ENCODE measurements around the gene GYPC.
"Not testable (repeated sequence)": the region's sequence is repeated elsewhere in the genome, so short reads cannot be mapped to it uniquely, and the experiment has no call there.

The GYPC gene

DNA sequence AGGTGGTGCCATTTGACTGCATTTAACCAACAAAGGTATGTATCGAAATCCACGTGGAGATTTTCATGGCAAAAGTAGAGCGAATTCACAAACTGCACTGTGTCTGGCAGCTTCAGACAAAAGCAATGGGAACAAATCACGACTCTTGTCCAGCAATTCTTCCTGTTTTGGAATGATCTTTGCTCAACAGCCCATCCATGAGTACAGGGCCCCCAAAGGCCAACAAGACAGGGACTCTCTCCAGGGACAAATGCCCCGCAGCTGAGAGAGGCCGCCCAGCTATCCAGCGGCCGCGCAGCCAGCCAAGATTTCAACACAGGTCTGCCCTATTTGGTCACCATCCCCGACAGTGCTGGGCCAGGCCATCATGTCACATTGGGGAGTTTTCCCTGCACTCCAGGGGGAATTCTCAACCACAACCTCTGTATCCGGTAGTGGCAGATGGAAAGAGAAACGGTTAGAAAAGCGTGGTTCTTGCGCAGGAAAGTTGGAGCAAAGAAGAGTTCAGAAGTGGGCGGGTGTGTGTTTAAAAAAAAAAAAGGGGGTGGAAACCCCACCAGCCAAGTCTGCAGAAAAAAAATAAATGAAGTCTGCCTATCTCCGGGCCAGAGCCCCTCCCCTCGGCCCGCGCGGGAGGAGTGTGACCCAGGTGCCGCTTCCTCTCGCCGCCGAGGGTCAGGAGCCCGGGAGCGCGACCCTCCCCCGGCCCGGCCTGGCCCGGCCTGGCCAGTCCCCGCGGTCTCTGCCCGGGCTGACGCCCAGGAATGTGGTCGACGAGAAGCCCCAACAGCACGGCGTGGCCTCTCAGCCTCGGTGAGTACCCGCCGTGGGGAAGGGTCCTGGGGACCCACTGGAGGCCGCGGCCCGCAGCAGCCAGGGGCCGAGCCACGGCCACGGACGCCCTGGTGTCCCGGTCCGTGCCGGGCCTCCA is at the start of gene GYPC:
TSS of gene GYPC (plus strand) at position 659 of the 931 bp plus-strand sequence. CDS start at position 765, 106 bp downstream.
- DNase-seq (ENCODE audit: low spot score) = peak; percentile 68

DNA sequence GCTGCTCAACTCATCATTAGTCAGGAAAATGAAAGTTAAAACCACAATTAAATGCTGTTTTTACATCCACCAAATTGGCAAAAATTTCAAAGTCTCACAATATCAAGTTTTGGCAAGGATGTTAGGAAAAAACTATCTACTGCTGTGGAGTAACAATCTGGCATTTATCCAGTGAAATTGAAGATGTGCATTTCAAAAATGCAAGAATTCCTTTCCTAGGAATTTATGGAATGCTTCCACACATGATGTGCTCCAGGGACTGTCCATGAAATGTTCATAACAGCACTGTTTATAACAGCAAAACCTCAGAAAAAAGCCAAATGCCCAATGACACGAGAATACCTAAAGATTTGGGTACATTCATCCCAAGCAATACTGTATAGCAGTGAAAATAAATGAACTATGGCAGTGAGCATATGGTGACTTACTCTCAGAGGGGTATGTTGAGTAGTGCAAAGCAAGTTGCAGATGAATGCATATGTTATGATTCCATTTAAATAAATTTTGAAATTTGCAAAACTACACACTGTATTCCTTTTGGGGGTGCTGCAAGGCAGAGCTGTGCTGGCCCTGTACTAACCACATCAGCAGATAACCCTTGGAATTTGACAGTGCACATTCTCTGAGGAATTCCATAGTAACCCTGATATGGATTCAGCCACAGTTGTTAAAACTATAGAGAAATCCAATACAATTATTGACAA is 41.3 kb upstream of the GYPC start:
- no peak for DNase-seq (ENCODE audit: low spot score)

DNA sequence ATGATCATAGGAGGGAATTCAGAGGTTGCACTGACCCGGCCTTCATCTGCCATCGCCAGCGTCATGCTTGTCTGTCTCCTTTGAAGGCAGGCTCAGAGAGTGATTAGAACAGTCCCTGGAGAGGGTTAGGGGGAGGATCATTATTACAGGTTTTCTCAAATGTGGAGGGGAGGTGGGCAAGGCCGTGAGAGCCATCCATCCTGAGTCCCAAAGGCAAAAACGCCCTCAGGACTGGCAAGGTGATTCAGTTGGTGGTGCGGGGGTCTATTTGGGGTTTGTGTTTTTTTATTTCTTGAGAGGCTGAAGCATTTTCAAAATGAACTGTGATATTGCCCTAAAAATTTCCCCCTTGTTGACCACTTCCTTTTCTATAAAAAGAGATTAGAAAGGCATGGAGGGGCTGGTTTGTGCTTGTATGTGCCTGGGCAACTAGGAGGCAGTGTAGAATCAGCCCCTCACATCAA is 39.3 kb upstream of the GYPC start:
- no peak for DNase-seq (ENCODE audit: low spot score)

- DNase-seq (ENCODE audit: low spot score) = no peak
These were observed 35.7 kb upstream of the GYPC start for GRCh38 chr2:126620302-126620701.

DNA sequence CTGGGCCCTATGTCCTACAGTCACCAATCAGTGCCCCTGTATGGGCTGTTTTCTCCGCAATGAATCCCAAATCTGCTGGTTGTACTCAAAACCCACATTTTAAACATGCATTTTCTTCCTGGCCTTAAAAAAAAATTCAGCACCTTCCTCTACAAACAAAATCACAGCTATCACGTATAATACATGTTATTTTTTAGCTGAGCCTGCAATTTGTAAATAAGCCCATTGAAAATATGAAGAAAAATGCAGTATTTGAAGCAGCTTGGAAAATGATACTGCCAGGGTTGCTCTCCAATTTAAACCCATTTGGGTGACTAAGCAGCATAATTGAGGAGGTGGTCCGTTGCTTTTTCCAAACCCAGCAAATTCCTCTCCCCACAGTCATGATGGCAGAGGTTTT is 33.0 kb upstream of the GYPC start:
- no peak for DNase-seq (ENCODE audit: low spot score)

- DNase-seq (ENCODE audit: low spot score) = no peak
These were observed 28.3 kb upstream of the GYPC start for GRCh38 chr2:126627643-126628042.

DNA sequence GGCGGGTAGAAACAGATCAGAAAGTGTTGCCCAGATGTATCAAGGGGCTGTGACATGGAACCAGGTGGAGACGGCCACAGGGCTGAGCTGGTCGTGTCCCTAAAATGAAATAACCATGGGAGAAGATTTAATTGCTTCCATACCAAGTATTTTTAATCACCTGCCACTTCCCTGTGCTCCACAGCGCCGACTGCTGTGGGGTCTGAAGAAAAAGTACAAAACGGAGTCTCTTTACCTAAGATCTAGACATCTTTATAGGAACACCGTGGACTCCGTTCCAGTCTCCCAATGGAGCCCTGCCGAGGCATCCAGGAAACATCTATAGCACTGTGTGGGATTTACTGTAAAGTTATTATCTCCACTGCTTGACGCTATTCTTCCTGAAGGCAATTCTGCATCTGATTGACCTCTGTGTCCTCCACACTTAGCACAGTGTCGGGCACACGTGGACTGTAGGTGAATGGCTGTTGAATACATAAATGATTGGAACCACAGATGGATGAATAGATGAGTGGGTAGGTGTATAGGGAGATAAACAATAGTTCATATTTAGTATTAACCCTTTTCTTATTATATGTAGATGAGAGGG is 21.6 kb upstream of the GYPC start:
- no peak for DNase-seq (ENCODE audit: low spot score)

GRCh38 chr2:126635281-126635680 is 20.7 kb upstream of the GYPC start:
- no peak for DNase-seq (ENCODE audit: low spot score)

DNA sequence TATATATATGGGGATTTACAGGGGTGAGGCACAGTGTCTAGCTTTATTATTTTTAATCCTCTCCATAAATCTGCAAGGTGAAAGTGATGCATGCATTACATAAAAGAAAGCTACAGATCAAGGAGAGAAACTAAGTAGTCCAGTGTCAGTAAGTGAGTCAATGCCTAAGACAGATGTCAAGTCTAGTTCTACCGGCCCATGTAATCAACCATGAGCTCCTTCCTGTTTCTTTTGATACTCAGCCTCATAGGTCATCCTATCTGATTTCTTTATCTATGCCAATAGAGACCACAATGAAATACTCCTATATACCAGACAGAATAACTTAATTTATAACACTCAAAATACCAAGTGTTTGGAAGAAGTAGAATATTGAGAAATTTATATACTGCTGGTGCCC is 20.2 kb upstream of the GYPC start:
- no peak for DNase-seq (ENCODE audit: low spot score)

DNA sequence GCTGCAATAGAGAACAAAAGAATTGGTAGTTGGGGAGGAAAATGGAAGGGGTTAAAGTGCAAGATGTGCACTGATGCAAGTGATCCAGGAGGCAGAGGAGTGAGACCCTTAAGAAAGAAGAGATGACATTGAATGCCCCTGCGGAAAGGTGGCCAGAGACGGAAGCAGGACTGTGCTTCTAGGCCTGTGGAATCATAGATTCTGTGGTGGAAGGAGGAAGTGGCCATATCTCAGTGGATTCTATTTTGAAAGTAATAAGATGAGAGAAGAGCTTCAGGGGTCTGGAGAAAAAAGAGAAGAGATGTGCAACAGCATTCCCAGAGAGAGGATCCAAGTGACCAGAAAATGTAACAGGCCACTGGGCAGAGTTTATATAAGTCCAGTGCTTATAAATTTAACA is 18.6 kb upstream of the GYPC start:
- no peak for DNase-seq (ENCODE audit: low spot score)

GRCh38 chr2:126638746-126639145 is 17.2 kb upstream of the GYPC start:
- DNase-seq (ENCODE audit: low spot score) = no peak

- no peak for DNase-seq (ENCODE audit: low spot score)
These were observed 16.7 kb upstream of the GYPC start for GRCh38 chr2:126639276-126639675.

GRCh38 chr2:126641294-126641693 is 14.7 kb upstream of the GYPC start:
- not testable (repeated sequence) for DNase-seq (ENCODE audit: low spot score)

DNA sequence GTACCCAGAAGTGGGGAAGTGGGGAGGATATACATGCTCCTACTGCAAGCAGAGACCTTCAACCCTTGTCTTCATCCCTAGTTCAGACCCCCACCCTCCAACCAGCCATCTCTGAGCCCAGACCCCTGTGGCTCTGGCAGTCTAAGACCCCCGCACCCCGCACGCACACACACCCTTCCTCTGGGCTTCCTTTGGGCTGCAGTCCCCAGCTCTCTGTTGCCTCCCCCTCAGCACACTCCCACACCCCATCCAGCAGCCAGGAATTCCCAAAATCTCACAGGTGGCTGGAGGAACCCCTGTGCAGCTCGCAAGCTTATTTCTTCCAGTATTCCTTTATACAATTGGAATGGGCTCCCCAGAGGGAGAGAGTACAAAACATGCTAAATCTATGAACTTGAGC is 13.9 kb upstream of the GYPC start:
- DNase-seq (ENCODE audit: low spot score) = no peak

GRCh38 chr2:126643431-126643830 is 12.5 kb upstream of the GYPC start:
- no peak for DNase-seq (ENCODE audit: low spot score)

DNA sequence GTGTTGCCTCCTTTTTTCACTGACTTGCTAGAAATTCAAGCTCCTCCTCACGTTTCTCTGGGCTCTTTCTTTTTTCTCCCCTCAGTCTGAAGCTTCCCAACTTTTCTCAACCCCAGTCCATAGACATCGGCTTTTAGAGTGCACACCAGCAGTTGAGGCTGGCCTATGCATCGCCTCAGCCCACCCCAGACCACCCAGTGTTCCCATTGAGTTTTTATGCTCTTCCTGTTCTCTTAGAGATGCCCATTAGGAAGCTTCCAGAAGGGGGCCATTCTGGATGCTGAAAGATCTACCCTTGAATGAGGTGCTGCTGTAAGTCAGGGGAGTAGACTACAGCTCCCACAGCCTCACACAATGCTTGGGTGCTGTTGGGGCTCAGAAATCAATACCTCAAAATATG is 12.0 kb upstream of the GYPC start:
- no peak for DNase-seq (ENCODE audit: low spot score)

DNA sequence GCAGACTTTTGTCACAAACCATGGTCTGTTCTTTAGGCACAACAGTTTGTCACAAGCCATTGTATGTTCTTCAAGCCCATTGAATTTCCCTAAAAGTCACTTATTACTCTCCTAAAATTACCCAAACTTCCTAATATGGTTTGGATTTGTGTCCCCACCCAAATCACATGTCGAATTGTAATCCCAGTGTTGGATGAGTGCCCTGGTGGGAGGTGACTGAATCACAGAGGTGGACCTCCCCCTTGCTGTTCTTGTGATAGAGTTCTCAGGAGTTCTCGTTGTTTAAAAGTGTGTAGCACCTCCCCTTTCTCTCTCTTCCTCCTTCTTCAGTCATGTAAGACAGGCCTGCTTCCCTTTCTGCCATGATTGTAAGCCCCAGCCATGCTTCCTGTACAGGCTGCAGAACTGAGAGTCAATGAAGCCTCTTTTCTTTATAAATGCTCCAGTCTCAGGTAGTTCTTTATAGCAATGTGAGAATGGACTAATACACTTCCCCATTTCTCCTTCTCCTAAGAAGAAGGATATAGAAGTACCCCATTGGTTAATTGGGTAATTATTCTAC is 11.2 kb upstream of the GYPC start:
- no peak for DNase-seq (ENCODE audit: low spot score)

DNA sequence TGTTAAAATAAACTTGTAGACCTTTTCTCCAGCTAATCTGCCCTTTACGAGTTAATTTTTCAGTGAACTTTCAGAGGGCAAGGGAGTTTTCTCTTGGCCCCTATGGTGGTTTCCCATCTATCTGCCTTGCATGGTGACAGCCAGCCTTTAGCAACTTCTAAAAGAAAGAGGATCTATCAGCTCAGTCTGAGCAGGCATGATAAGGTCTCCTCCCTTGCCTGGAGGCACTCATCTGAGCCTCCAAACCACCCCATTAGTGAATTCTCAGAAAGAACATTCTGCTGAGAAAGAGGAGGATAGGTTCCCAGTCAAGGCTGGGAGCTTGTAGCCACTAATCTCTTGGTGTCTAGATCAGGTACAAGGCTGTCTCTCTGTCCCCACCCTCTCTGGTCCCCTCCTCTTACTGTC is 10.7 kb upstream of the GYPC start:
- no peak for DNase-seq (ENCODE audit: low spot score)

GRCh38 chr2:126646026-126646425 is 9.9 kb upstream of the GYPC start:
- no peak for DNase-seq (ENCODE audit: low spot score)

DNA sequence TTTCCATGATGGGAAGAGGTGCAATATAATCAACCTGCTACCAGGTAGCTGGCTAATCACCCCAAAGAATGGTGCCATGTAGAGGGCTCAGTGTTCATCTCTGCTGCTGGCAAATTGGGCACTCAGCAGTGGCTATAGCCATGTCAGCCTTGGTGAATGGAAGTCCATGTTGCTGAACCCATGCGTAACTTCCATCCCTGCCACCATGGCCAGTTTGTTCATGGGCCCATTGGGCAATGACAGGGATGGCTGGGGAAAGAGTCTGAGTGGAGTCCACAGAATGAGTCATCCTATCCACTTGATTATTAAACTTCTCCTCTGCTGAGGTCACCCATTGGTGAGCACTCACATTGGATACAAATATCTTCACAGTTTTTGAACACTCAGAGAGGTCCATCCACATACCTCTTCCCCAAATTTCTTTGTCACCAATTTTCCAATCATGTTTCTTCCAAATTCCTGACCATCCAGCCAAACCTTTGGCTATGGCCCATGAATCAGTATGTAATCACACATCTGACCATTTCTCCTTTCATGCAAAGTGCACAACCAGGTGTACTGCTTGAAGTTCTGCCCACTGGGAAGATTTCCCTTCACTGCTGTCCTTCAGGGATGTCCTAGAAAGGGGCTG is 8.1 kb upstream of the GYPC start:
- DNase-seq (ENCODE audit: low spot score) = not testable (repeated sequence)

- DNase-seq (ENCODE audit: low spot score) = not testable (repeated sequence)
These were observed 7.6 kb upstream of the GYPC start for GRCh38 chr2:126648345-126648786.

DNA sequence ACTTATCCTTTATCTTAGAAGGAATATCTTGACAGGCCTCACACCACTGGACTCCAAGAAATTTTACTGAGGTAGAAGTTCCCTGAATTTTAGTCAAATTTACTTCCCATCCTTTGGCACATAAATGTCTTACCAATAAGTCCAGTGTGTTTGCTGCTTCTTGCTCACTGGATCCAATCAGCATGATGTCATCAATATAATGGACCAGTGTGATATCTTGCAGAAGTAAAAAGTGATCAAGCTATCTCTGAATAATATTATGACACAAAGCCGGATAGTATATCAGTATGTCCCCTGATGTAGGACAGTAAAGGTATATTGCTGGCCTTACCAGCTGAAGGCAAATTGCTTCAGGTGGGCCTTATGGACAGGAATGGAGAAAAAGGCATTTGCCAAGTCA is 6.9 kb upstream of the GYPC start:
- no peak for DNase-seq (ENCODE audit: low spot score)
